ENCODE measurements around the gene CHMP4A. TPM values are rescaled to one million over a fixed set of nuclear protein-coding genes. Genes with fewer than 3 reads are reported as not detected.

CHMP4A gene
- total RNA-seq, 1 experiment from 2014 or later: 31.2 TPM

GRCh38 chr14:24159777-24160498 lies 53.4 kb downstream of the CHMP4A start:
- H3K79me2 ChIP-seq (ENCODE audit: low read depth): no peaks in the 10 kb centered on the region
- POLR2A ChIA-PET (ENCODE audit: unreplicated experiment): interaction anchor here (0.5 kb wide), 1 partner anchor 54 kb away, joined by 3 read pairs; the partner anchor contains the start of gene CHMP4A
- H3K4me2 ChIP-seq: no peak overlapping the region
- no peak for DNase-seq
- intact Hi-C loops (cut with micrococcal nuclease; ENCODE audit: unreplicated experiment): loop anchor here (2.0 to 5.0 kb wide), 2 partner anchors 68 to 101 kb away; partner anchors contain the start of gene PCK2
- BruUV-seq (replicated peaks): no TSS peak
- H3K9me3 ChIP-seq (ENCODE audit: insufficient read depth, low read depth): no peaks in the 10 kb centered on the region
- peaks cover 13% of the 10 kb centered on the region for H3K4me1 ChIP-seq (replicated peaks; ENCODE audit: insufficient read depth)
- CTCF ChIA-PET: interaction anchor here (0.7 kb wide), 1 partner anchor 500 kb away, joined by 5 read pairs; no protein-coding TSS in a partner anchor
- no peaks in the 10 kb centered on the region; the same call in 1 of the 2 replicates for H3F3A ChIP-seq (ENCODE audit: insufficient read depth, low read depth)
- H3K27me3 ChIP-seq (ENCODE audit: insufficient read depth, low read depth): no peaks in the 10 kb centered on the region
- H3K36me3 ChIP-seq (ENCODE audit: low read depth): no peaks in the 10 kb centered on the region; the same call in 1 of the 2 replicates
- H3K27ac ChIP-seq: no peak overlapping the region
- TF ChIP-seq CTCF (conservative IDR thresholded peaks at IDR 0.05) (no peak), EZH2 (IDR thresholded peaks at IDR 0.05; ENCODE audit: low read depth) (no peak)
- H4K20me1 ChIP-seq (ENCODE audit: insufficient read depth): no peaks in the 10 kb centered on the region
- no peak overlapping the region for H2AFZ ChIP-seq
- H3K9me2 ChIP-seq (ENCODE audit: insufficient read depth): no peaks in the 10 kb centered on the region
- H3K4me3 ChIP-seq: no peak overlapping the region

Other genes with a start within 250 kb of the CHMP4A start
- 14.8 and 22.8 TPM in 2 replicates for gene DHRS4L2, start 224.6 kb downstream of the CHMP4A start, total RNA-seq (2021)
- gene CARMIL3, start 161.5 kb downstream of the CHMP4A start, total RNA-seq (2021): not detected in 2 replicates
- gene CPNE6, start 141.9 kb downstream of the CHMP4A start, total RNA-seq (2021): not detected in 2 replicates
- 77.4 and 113 TPM in 2 replicates for gene PCK2, start 119.2 kb downstream of the CHMP4A start, total RNA-seq (2021)
- 52.7 and 87.6 TPM in 2 replicates for gene DCAF11, start 98.7 kb downstream of the CHMP4A start, total RNA-seq (2021)
- 1.2 and 2.3 TPM in 2 replicates for gene NRL, start 98.5 kb downstream of the CHMP4A start, total RNA-seq (2021)
- 0.48 and 0.72 TPM in 2 replicates for gene FITM1, start 82.8 kb downstream of the CHMP4A start, total RNA-seq (2021)
- 172 and 174 TPM in 2 replicates for gene PSME1, start 77.3 kb downstream of the CHMP4A start, total RNA-seq (2021)
- gene EMC9, start 71.9 kb downstream of the CHMP4A start, total RNA-seq (2021): 27.4 and 37.1 TPM in 2 replicates
- gene PSME2, start 66.9 kb downstream of the CHMP4A start, total RNA-seq (2021): 96.0 and 153 TPM in 2 replicates
- gene RNF31, start 66.0 kb downstream of the CHMP4A start, total RNA-seq (2021): 44.6 and 60.8 TPM in 2 replicates
- 18.8 and 21.4 TPM in 2 replicates for gene IRF9, start 52.2 kb downstream of the CHMP4A start, total RNA-seq (2021)
- 6.5 and 8.3 TPM in 2 replicates for gene REC8, start 41.4 kb downstream of the CHMP4A start, total RNA-seq (2021)
- gene IPO4, start 24.7 kb downstream of the CHMP4A start, total RNA-seq (2021): 39.0 and 44.1 TPM in 2 replicates
- gene TM9SF1, start 18.0 kb downstream of the CHMP4A start, total RNA-seq (2021): 37.3 and 41.2 TPM in 2 replicates
- gene TSSK4, start 7.8 kb downstream of the CHMP4A start, total RNA-seq (2021): not detected in 2 replicates
- gene MDP1, start 2.6 kb upstream of the CHMP4A start, total RNA-seq (2021): 8.7 and 15.3 TPM in 2 replicates
- 134 and 179 TPM in 2 replicates for gene NEDD8, start 18.9 kb upstream of the CHMP4A start, total RNA-seq (2021)
- 55.3 and 63.7 TPM in 2 replicates for gene GMPR2, start 19.4 kb upstream of the CHMP4A start, total RNA-seq (2021)
- 22.4 and 23.0 TPM in 2 replicates for gene TINF2, start 29.1 kb upstream of the CHMP4A start, total RNA-seq (2021)
- gene TGM1, start 49.7 kb upstream of the CHMP4A start, total RNA-seq (2021): 7.2 and 7.5 TPM in 2 replicates
- gene RABGGTA, start 58.1 kb upstream of the CHMP4A start, total RNA-seq (2021): 25.2 and 30.1 TPM in 2 replicates
- 37.9 and 41.4 TPM in 2 replicates for gene DHRS1, start 86.3 kb upstream of the CHMP4A start, total RNA-seq (2021)
- gene NOP9, start 86.4 kb upstream of the CHMP4A start, total RNA-seq (2021): 24.4 and 31.1 TPM in 2 replicates
- gene CIDEB, start 94.5 kb upstream of the CHMP4A start, total RNA-seq (2021): not detected in 2 replicates
- 15.0 and 26.1 TPM in 2 replicates for gene LTB4R2, start 96.7 kb upstream of the CHMP4A start, total RNA-seq (2021)
- gene LTB4R, start 98.0 kb upstream of the CHMP4A start, total RNA-seq (2021): 10.3 and 16.4 TPM in 2 replicates
- gene ADCY4, start 121.6 kb upstream of the CHMP4A start, total RNA-seq (2021): 1.8 and 2.0 TPM in 2 replicates
- gene RIPK3, start 126.5 kb upstream of the CHMP4A start, total RNA-seq (2021): 4.0 and 6.4 TPM in 2 replicates
- 48.3 and 76.3 TPM in 2 replicates for gene NFATC4, start 154.7 kb upstream of the CHMP4A start, total RNA-seq (2021)
- 15.1 and 17.7 TPM in 2 replicates for gene NYNRIN, start 185.5 kb upstream of the CHMP4A start, total RNA-seq (2021)
- gene CBLN3, start 216.2 kb upstream of the CHMP4A start, total RNA-seq (2021): 7.6 and 8.3 TPM in 2 replicates
- gene KHNYN, start 216.5 kb upstream of the CHMP4A start, total RNA-seq (2021): 51.5 and 53.4 TPM in 2 replicates
- gene SDR39U1, start 229.3 kb upstream of the CHMP4A start, total RNA-seq (2021): 14.8 and 17.2 TPM in 2 replicates